GM12892 (cell line): ENCODE measurements around the gene MICAL3.
A peak's percentile ranks its signal among the peaks of the same experiment; 100 is the strongest.
"Not testable (repeated sequence)": the region's sequence is repeated elsewhere in the genome, so short reads cannot be mapped to it uniquely, and the experiment has no call there.

Experiments
- DNase-seq: peaks from one replicate; pipeline ENCODE4 v3.0.0; 2011; ENCODE audit not compliant: insufficient read length
- FAIRE-seq: peaks from 2 replicates; lab custom pipeline; 2011; peaks lifted over from hg19 to GRCh38; lab: Jason Lieb, UNC
- POLR2A ChIP-seq: IDR thresholded peaks from 2 replicates; pipeline ENCODE4 v1.6.1; 2011; ENCODE audit warnings: low read depth, low read length, control low read depth
- POLR2AphosphoS5 ChIP-seq: IDR thresholded peaks from 2 replicates; pipeline ENCODE4 v1.6.1; 2011; ENCODE audit warnings: low read depth, low read length, control low read depth
- TAF1 ChIP-seq: IDR thresholded peaks from 2 replicates; pipeline ENCODE4 v1.6.1; 2011; ENCODE audit warnings: low read depth, mild to moderate bottlenecking, control low read depth, low read length, borderline replicate concordance

MICAL3 gene

DNA sequence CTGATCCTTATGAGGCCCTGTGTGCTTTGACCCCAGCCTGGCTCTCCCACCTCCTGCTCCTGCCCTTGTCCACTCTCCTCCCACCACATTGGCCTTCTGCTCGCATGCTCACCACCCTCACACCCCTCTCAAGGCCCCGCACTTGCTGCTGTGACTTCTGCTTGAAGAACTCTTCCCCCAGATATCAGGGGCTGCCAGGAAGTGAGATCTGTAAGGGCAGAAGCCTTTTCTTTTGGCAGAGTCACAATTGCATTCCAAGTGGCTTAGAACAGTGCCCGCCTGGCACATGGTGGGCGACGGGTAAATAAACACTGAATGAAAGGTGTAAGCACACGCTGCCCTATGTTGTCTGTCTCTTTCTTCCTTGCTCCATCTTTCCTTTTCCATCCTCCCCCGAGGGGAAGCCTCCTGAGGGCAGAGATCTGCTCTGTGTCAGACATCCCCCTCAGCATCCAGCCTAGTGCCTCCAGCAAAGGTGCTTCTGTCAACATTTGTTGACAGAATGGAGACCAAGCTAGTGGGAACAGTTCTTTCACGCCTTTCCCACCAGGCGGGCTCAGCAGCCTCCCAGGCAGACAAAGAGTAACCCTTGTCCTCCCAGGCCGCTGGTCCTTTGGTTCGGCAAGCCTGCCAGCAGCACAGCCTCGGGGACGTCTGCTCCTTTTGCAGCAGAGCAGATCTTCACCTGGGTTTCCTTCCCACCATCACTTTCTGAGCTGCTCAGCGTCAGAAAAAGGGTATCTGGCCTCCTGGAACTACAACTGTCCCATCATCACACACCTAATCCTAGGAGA is 43.4 kb upstream of the MICAL3 start:
- FAIRE-seq (no peak), DNase-seq (no peak)
- TF ChIP-seq TAF1 (no peak), POLR2A (no peak), POLR2AphosphoS5 (no peak)

DNA sequence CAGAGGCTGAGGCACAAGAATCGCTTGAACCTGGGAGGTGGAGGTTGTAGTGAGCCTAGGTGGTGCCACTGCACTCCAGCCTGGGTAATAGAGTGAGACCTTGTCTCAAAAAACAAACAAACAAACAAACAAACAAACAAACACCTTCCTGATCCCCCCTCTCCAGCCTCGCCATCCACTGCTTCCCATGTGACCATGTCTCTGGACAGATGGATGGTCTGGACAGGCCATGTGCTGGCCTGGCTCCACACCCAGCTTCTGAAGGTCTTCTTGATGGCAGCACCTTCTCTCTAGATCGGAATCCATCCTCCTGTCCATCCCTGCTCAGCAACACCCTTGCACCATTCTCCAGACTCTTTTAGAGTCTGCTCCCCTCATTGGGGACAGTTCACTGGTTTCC is 42.8 kb upstream of the MICAL3 start:
- DNase-seq = no peak
- FAIRE-seq = peak; percentile 17
- no peak for TF ChIP-seq POLR2AphosphoS5
- TF ChIP-seq POLR2A = no peak
- TF ChIP-seq TAF1 = no peak

DNA sequence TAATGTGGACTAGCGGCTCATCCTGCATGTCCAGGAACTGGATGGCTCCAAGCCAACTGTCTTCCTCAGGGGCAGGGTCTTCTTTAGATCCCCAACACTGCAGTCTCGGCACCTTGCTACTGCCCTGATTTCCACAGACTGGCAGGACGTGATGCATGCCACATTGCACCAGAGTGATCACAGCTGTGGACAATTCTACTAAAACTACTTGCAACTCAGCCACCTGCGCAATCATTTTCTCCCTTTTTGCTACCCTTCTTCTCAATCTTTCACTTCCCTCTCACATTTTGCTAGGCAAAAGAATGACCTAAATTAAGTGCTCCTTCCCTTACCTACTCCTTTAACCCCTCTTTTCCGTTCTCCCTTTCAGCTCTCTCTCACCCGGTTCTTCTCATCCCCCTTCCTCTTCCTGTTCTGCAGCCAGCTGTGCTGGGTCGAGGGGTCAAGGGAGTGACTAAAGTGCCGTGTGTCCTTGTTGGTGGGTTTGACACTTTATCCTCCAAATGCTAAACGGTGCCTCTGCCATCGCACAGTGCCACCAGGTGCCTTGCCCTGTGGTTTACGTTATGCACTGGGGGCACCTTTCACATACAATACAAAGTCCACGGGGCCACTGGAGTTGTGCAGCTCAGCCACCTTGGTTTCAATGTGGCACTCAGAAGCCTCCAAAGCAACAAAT is 42.0 kb upstream of the MICAL3 start:
- DNase-seq = no peak
- TF ChIP-seq POLR2AphosphoS5 (no peak), POLR2A (no peak), TAF1 (no peak)
- peak; percentile 60 for FAIRE-seq

DNA sequence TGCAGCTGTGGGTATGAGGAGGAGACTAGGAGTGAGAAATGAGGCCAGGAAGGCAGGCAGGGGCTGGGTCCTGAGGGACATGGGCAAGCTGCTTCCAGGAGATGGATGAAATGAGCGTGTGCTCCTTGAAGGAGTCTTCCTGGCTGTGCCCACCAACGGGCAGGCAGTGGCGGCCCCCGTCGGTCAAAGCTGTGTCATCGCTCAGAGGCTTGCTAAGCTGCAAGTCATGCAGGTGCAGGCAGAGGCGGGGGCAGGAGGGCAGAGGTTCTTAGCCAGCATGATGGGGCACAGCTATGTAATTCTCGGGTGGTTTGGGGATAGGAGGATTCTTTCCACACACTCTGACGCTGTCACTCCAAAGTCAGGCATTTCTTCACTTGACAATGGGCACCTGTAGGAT is 40.9 kb upstream of the MICAL3 start:
- FAIRE-seq (no peak), DNase-seq (no peak)
- TF ChIP-seq POLR2A = no peak
- no peak for TF ChIP-seq POLR2AphosphoS5
- TF ChIP-seq TAF1 = no peak

DNA sequence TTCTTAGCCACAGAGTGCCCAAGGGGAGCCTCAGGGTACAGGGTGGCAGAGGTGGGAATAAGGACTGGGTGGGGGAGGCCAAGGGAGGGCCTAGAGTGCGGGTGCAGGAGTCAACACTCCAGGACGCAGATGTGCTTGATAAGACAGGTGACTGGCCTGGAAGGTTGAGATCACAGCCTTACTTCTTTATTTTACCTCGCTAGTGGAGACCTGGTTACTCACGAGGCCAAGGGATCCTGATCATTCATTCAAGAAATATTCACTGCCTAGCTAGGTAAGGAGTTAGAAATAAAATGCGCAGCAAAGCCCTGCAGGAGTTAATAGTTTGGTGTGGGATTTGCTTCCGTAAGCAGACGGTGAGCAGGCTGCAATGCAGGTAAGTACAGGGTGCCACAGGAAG is 40.3 kb upstream of the MICAL3 start:
- TF ChIP-seq POLR2A = no peak
- no peak for TF ChIP-seq POLR2AphosphoS5
- TF ChIP-seq TAF1 = no peak
- FAIRE-seq (no peak), DNase-seq (no peak)

DNA sequence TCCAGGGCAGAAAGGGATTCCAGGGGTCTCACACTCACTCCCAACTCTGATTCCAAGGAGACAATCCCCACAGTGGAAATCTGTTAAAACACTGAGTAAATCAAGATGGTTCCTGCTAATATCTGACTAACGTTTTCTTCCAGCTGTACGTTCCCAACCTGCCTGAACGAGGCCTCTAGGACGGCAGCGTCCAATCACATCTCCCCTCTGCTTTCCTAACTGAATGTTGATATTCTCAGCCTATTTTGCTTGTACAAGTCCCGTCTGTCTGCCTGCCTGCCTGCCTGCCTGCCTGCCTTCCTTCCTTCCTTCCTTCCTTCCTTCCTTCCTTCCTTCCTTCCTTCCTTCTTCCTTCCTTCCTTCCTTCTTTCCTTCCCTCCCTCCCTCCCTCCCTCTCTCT is 39.4 kb upstream of the MICAL3 start:
- FAIRE-seq, DNase-seq: not testable (repeated sequence)

DNA sequence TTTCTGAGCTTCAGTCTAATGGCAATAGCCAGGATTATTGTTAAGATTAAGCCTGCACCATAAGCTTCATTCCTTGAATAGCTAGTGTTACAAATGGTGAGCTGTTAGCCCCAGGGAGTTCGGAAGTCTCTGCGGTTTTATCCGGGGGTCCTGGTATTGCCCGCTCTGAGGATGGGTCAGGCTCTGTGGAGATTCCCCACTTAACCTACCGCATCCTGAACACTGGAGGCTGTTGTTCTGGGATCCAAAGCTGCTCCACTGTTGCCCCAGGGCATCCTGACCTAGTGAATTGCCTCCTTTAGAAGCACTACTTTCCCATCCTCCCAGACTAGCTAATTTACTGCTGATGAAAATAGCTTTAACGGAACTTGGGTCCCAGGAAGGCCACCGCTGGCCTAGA is 38.9 kb upstream of the MICAL3 start:
- FAIRE-seq (no peak), DNase-seq (no peak)
- TF ChIP-seq POLR2AphosphoS5 = no peak
- no peak for TF ChIP-seq POLR2A
- TF ChIP-seq TAF1 = no peak

DNA sequence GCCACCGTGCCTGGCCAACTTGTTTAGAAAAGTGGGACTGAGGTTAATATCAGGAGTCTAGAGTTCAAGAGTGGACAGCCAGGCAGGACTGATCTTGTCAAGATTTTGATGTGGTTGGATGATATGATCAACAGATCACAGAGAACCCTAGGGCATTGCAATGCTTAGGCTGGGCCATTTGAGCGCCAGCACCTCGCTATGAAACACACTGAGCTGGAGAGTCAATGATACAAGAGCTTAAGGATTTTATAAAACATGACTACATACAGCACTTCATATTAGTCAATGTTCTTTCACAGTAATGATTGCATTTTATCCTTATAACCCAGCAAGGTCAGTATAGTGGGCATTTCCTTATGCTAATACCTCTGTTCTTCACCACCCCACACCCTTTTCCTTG is 38.1 kb upstream of the MICAL3 start:
- FAIRE-seq = no peak
- no peak for TF ChIP-seq POLR2AphosphoS5
- TF ChIP-seq POLR2A = no peak

DNA sequence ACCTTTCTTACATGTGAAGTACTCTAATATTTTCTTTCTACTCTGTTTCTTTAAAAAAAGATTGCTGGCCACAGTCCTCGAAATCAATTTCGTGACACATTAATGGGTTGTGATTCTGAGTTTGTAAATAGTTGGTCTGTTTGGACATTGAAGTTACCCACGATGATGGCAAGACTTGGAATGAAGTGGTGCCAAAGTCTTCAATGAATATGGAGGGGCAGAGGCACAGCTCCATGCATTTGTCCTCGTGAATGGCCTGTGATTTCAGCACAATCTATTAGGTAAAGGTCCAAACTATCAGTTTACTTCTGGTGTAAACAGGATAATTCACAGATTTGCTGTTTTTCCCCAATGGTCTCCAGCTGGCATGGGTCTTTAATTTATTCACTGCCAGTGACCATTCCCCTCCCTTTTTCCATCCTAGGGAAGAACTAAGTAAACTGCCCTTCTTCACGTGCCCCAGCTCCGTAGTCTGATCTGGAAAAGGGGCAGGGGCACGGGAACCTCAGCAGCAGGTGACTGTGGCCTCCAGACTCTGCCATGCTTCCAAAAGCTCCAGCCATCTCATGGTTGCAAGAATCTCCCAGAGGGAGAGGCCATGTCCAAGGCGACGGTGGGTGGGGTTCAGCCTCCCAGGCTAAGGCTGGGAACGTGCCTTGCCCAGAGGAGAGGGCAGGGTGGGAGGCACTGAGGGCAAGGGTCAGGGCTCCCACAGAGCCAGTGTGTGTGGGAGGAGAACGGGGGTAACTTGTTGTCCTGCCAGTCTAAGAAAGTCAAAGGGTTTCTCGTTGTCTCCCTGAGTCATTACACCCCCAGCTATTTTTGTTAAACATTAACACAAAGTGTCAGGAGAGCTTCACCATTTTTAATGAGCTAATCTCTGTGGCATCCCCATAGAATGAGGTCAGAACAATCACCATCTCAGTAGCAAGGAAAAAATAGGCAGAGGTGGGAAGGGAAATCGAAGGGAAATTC is 36.6 kb upstream of the MICAL3 start:
- no peak for FAIRE-seq
- no peak for DNase-seq
- TF ChIP-seq POLR2AphosphoS5 = no peak
- TF ChIP-seq POLR2A = no peak

More for the DNA sequence above, 38.1 kb upstream of the MICAL3 start:
- no peak for DNase-seq

DNA sequence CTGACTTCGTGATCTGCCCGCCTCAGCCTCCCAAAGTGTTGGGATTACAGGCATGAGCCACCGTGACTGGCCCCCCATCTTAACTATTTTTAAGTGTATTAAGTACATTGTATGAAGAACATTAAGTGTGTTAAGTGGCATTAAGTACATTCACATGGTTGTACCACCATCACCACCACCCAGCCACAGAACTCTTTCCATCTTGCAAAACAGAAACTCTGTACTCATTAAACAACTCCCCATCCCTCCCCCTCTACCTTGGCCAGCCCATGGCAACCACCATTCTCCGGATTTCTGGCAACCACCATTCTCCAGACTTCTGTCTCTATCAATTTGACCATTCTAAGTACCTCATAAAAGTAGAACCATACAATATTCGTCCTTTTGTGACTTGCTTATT is 35.6 kb upstream of the MICAL3 start:
- no peak for DNase-seq
- no peak for FAIRE-seq
- TF ChIP-seq POLR2A (no peak), TAF1 (no peak), POLR2AphosphoS5 (no peak)

DNA sequence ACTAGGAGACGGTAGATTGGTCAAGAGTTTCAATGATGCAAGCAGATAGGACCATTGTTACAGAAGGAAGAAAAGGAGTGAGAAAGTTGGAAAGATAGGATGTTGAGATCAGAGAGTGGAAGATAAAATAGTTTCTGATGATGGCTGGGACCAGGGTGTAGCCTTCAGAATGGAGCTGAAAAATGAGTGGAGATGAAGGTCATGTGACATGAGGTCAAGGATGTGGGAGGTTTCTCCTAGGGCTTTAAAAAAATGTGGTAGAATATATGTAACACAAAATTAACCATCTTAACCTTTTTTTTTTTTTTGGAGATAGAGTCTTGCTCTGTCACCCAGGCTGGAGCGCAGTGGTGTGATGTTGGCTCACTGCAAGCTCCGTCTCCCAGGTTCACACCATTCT is 35.1 kb upstream of the MICAL3 start:
- no peak for FAIRE-seq
- no peak for DNase-seq
- TF ChIP-seq TAF1 (no peak), POLR2A (no peak), POLR2AphosphoS5 (no peak)

DNA sequence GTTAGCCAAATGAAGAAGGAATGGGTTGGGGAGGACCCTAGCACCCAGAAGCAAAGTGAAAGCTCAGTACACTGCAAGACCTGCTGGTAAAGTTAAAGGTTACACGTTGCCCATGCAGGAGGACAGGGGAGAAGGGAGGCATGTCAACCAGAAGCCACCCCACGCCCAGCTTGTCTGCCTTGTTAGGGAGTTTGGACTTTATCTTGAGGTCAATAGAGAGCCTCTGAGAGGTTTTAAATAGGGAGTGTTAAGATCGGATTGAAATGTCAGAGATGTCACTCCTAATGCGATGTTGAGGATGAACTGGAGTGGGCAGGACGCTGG is 34.7 kb upstream of the MICAL3 start:
- DNase-seq = no peak
- no peak for FAIRE-seq
- TF ChIP-seq POLR2A = no peak
- no peak for TF ChIP-seq POLR2AphosphoS5
- no peak for TF ChIP-seq TAF1
